NCI-H128 (cell line): ENCODE data around the gene NOTUM.

Experiments used
- DNase-seq: peaks from one replicate; lab custom pipeline; 2025; ENCODE audit not compliant: unreplicated experiment; lab: John Stamatoyannopoulos, UW

The NOTUM gene

DNA sequence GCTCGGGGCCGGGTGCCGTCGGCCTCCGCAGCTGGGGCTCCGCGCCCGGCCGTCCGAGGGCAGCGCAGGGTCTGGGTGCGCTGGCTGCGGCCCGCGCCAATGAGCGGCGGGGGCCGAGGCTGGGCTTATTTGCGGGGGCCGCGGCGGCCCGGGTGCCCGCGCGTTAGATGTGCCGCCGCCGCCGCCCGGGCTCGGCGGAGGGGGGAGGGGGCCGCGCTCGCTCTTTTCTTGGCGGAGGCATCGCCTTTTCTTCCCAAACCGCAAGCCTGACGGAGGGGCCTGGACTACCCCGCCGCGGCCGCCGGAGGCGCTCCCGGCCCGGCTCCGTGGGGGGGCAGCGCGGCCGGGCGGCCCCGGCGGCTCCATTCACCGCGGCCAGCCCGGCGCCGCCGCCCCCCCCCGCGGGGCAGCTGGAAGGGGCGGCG, at the start of gene NOTUM:
TSS of gene NOTUM (minus strand) at position 101 of the 425 bp plus-strand sequence. CDS start 278 bp downstream, outside the sequence.
- DNase-seq, result no peak

DNA sequence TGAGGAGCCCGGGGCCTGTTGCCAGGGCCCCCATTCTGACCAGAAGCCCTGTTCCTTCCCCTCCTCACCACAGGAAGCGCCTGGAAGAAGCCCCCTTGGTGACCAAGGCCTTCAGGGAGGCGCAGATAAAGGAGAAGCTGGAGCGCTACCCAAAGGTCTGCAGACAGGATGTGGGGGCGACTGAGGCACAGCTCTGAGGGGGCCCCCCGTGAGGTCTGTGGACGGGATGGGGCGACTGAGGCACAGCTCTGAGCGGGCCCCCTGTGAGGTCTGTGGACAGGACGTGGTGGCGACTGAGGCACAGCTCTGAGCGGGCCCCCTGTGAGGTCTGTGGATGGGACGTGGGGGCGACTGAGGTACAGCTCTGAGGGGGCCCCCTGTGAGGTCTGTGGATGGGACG, 48.4 kb upstream of the NOTUM start:
- DNase-seq, result no peak

DNA sequence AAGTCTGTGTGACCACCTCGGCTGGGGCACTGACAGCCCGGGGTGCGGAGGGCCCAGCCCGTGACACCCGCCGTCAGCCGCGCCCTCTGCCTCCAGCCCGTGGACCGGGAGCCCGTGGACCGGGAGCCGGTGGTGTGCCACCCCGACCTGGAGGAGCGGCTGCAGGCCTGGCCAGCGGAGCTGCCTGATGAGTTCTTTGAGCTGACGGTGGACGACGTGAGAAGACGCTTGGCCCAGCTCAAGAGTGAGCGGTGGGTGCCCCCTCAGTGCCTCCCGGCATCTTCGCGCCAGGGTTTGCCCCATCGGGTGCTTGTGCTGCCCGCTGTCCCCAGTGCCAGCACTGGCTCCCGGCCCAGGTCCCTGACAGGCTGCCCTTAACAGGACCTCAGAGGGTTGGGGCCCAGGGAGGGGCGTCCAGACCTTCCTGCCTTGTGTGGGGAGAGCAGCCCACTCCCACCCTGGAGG, 48.0 kb upstream of the NOTUM start:
- no peak for DNase-seq

DNA sequence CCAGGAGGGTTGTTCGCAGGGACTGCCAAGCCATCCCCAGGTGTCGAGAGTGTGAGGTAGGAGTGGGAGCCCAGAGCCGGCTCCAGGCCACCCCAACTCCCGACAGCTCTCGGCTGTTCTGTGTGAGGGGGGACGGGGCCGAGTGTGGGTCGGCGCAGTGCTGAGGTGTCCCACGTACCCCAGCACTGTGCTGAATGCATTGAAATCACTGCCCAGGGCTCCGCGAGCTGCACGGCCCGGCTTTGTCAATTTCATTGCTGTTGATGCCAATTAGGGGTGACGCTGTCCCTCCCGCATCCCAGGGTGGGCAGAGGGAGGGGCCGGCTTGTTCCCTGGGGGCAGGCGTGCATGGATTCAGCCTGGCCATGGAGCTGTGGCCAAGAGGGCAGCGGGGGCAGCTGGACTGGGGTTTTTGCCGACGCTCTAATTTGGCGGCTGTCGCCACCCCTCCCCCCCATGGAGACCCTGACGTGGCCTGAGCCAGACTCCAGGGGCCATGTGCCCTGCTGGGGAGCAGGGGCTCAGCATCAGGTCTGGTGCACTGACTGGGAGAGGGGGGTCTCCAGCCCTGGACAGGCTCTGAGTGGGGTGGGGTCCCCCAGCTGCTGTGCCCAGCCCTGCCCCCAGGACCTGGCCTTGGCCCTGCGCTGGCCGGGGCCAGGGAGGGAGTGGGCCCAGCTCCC, 47.4 kb upstream of the NOTUM start:
- DNase-seq, result no peak

DNA sequence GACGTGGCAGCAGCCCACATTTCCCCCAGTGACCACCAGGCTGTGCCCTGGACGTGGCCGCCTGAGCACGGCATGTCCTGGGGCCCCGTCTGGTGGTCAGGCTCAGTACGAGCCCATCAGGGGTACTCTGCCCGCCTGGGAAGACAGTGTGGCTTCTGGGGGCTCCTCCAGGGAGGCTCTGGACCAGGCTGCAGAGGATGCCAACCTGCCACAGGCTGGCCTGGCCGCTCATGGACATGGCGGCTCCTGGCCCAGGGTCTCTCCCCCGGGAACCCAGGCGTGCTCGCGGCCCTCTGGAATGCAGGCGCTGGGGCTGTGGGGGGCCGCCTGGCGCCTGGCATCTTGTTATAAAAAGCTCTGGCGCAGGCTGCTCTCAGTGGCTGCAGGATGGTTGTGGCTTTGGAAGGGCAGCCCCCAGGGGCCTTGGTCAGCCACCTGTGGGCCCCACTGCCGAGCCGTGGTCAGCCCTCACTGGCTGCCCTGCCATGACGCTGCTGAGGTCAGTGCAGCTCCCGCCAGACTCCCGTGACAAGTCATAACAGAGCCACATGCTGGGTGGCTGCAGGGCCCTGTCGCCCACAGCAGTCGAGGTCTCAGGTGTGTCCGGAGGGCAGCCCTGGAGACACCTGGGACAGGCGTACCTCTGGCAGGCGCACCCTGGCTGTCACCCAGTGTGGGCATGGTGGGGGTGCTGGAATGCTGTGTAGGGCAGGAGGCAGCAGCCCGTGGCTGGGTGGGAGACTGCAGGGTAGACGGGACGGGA, 46.7 kb upstream of the NOTUM start:
- no peak for DNase-seq

DNA sequence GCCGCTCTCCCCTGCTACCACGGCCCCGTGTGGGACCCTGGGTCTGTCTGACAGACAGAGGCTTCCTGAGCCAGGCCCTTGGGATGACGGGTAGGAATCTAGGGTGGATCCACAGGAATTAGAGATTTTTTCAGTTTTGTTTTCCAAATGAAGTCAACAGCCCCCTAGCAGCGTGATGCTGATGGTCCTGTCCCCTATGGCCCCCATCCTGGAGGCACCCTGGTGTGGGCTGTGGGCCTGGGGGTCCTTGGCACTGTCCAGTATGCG, 46.2 kb upstream of the NOTUM start:
- no peak for DNase-seq

DNA sequence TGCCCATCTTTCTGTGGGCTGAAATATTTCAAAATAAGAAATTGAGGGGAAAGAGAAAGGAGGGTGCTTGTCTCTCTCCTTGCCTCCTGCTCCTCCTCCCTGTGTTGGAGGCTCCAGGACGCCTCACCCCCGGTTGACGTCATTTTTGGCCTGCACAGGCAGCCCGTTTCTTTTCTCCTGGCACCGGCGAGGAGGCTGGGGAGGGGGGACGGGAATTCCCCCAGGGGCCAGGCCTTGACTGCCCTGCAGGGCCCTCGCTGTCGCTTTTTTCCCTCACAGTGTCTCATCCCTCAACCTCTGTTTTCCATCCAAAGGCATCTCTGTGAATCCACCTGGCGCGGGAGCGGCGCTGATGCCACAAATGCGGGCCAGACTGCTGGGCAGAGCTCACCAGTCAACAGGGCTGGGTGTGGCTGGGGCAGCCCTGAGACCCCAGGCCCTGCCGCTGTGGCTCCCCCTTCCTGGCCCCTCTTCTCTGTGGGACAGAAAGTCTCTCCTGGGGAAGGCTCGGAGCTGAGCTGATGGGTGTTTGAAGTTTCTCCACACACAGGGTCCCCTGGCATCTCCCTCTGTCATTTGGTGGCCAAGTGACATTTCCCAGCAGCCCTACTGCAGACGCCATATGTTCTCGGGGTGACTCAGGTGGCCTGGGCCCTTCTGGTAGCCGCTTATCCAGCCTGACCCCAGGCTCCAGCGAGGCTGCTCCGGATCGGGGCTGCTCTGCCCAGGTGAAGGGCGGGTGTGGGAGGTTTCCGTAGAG, 45.7 kb upstream of the NOTUM start:
- DNase-seq, result no peak

DNA sequence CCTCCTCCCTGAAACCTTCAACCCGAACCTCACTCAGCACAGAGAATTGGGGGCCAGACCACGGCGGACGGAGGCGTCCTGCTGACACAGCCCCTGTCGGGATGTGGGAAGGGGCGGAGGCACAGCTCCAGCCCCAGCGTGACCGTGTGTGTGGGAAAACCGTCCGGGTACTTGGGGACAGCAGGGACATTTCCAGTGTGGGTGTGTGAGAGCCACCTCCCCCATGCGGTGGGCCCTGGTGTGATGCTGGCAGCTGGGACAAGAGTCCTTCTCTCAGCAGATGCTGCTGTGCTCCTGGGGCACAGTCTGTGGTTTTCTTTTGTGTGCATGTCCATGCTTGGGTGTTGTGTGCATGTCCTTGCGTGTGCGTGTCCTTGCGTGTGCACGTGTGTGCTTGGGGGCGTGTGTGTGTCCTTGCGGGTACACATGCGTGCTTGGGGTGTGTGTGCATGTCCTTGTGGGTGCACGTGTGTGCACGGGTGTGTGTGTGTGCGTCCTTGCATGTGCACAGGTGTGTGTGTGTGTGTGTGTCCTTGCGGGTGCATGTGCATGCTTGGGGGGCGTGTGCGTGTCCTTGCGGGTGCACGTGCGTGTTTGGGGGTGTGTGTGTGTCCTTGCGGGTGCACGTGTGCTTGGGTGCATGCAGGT, 44.8 kb upstream of the NOTUM start:
- no peak for DNase-seq

DNA sequence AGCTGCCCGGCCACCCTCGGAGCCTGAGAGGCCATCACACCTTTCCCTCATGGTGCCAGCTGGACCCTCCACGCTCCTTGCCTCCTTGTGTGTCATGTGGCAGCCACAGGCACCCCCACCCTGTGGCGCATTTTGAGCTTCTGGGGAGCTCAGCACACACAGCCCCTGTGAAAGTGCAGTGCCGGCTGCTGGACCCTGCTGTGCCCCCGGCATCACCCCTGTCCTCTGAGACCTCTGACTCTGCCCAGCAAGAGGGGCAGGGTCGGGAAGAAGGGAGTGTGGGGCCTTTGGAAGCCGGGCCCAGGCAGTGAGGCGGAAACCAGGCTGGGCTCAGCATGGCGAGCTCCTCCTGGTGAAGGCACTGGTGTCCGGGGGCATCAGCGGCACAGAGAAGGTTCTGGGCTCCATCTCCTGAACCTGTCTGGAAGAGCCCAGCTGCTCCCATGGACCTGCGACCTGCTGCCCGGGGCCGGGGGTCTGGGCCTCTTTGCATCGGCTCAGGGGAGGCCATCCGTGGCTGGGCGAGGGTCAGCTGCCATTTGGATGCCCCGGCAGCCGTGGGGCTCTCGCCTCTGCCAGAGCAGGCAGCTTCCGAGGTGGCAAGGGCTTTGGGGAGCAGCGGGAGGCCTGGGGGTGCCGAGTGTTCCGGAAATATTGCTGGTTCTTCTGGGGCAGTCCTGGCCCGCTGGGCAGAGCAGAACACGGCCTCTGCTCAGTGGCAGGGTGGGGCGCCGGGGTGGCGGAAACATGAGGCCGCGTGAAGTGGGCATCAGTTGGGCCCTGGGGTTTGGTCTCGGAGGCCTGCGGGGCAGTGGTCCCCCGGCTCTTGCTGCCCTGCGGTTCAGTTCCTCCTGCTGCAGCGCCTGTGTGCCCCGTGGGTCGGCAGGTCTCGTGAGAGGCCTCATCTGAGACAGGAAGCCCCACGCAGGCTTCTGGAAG, 43.8 kb upstream of the NOTUM start:
- DNase-seq, result no peak

DNA sequence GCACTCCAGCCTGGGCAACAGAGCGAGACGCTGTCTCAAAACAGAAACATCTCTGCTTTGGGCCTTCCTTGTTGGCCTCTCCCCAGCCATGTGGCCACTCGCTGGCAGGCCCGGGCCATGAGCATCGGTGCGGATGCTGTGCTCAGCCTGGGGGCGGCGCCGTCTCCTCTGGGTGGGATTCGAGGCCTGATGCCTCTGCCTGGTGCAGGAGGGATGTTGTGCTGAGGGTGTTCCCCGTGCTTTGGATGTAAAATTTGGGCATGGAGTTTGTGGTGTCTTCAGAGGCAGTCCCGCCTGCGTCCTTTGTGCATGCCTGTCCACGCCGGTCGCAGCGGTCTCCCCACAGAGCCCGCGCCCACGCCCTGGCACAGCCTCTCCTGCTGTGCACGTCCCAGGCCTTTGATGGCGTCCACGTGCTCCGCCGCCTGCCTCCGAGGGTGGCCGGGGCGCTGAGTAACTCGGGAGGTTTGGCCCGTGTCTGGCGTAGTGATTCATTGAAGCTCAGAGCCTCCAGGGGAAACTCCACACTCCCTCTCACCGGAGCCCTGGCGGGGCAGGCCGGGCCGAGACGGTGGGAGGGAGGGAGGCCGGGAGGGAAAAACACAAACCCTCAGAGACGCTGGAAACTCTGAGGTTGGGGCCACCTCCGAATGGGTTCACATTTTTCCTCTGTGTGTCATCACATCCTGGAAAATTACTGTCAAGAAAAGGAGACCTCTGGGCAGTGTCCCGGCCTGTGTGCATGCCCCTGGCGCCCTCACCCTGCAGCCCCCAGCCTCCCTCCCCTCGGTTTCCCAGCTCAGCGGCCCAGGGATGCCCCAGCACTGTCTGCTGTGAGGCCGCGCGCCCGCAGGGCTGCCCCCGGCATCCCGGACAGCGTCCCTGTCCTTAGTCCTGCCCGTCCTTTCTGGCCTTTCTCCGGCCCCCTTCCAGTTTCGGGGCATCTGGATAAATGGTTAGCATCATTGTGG, 42.7 kb upstream of the NOTUM start:
- no peak for DNase-seq

DNA sequence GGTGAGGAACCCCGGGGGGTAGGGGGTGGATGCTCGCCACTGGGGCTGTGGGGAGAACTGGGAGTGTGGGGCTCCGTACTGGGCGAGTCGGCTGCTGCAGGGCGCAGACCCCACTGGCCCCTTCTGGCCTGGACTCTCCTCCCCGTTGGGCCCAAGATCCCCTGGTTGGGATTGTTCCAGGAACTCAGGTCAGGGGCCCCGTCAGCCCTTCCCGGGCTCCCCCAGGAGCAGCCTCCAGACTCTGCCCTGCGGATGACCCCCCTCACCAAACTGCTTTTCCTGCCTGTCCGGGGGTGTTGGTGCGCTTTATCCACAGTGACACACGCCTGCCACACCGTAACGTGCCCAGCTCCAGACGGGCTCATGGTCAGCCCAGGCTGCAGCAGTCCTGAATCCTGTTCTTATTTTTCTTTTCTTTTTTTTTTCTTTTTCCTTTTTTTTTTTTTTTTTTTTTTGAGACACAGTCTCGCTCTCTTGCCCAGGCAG, 40.6 kb upstream of the NOTUM start:
- DNase-seq, result no peak

DNA sequence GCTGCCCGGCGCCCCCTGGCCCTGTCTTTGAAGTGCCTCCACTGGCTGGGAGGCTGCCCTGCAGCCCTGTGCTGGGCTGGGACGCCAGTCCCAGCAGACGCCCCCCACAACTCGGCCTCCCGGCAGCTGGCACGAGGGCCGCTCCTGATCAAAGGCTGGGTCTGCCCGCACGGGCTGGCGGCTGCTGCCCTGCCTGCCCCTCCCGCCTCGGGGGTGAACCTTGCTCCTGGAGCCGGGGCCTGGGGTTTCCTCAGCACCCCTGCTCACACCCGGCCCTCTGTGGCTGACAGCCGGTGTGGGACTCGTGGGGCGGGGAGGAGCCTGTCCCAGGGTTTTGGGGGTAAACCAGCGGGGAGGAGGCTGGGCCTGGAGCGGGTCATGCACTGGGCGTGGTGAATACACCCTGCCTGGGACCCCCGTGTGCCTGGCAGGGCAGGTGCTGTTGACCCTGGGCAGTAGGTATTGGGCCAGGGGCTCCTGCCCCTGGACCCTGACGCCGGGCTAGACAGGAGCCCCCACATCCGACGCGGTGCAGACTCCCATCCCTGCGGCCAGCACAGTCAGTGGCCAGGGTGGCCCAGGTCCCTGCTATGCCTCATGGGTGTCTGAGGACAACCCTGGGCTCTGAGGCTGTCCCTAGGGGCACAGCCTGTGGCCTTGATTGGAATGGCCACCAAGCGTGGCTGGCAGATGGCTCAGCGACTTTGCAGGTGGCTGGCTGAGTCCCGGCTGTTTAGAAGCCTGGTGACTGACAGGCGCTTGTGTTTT, 40.0 kb upstream of the NOTUM start:
- no peak for DNase-seq

DNA sequence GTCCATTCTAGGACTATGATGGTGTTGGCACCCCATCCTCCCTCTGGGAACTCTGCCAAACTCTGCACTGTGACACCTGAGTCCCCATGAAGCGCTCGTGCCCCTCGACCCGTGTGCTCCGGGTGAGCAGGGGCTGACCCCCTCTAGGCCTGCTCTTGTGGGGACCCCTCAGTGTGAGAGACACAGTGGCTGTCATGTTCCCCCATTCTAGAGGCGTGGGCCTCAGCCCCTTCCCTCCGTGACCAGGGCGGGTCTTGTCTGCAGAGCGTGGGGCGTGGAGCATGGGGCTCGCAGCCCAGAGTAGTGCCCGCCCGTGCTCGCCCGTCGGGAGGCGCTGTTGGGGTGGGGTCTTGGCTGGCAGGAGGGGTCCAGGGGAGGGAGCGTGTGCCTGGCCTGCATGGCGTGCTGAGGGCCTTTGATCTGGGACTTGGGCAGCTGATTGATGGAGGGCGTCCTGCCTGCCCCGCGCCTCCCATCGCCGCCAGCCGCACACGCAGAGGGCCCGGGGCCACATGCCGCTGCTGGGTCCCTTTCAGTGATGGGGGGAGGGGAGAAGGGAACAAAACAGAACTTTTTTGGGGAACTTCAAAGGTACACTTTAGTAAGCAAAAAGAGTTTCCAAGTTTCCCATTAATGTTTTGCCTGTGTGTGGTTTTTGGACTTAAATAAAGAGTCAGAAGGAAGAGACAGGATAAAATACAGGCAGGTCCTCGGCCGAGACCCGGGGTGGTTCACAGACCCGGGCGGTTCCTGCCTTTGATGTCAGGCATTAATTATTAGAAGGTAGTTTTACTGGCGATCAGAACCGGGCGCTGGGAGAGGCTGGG, 39.2 kb upstream of the NOTUM start:
- no peak for DNase-seq

DNA sequence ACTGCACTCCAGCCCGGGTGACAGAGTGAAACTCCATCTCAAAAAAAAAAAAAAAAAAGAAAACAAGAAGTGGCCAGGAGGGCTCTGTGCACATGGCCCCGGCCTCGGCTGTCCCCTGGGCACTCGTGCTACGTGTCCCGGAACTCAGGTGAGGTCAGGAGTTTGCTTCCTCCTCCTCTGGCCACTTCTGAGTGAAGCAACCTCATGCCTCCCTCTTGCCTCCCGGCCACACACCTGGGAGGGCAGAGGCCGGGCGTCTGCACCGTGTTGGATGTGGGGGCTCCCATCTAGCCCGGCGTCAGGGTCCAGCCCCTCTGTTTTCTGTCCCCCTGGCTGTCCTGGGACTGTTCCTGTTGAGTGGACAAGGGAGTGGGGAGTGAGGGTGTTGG, 38.6 kb upstream of the NOTUM start:
- no peak for DNase-seq

DNA sequence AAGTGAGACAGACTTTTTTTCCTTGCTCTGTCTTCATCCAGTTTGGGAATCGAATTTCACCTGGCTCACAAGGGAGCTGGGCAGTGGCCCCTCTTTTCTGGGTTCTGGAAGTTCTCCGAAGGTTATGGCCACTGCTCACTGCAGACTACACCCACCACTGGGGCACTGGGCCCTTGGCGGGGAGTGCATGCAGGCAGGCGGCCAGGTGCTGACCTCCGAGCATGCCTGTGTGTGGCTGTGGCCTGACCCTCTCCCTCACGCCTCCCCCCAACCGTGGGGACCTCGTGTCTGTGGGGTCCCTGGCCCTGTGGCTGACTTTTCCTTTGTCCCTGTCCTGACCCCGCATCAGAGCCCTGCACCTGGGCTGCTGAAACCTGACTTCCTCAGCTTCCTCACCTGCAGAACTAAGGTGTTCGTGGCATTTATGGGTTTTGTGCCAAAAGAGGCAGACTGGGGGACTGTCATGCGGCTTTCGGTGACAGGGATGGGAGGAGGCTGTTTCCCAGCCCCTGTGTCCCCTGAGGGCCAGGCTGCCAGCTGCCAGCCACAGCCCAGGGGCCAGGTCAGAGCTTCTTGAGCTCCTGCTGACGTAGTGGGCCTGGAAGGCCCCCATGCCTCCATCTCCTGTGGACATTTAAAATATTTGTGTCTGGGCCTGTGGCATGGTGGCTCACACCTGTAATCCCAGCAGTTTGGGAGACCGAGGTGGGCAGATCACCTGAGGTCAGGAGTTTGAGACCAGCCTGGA, 37.9 kb upstream of the NOTUM start:
- DNase-seq, result no peak

DNA sequence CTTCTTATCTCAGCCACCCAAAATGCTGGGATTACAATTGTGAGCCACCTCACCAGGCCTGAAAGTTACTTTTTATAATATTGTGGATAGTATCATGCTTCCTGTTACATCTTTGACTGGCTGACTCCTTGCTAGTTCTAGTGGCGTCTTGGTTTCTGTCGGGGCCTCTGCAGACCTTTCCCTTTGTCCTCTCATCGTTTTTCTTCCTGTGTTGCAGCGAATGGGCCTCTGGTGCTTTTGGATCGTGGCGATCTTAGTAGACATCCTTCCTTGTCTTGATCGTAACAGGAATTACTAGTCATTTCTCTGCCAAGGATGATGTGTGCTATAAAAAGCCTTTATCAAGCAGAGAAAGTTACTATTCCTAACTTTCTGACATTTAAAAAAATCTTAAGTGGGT, 37.2 kb upstream of the NOTUM start:
- DNase-seq, result no peak
